A549 (cell line): ENCODE measurements around the gene HCFC2. TPM values are rescaled to one million over a fixed set of nuclear protein-coding genes. Genes with fewer than 3 reads are reported as not detected.

Source experiments
- ATAC-seq, 2 experiments: fragments of 200-7000 bp in 1 of 2; fragments of >200 bp in 1 of 2; cut with Nextera tagmentation in 1 of 2; cut with Tn5 transposase in 1 of 2; 3 replicates each; pipeline versions ENCODE4 v1.8.0 to v1.9.1; 2018 to 2020; ENCODE audit warnings: mild to moderate bottlenecking in 1 of 2, moderate library complexity in 1 of 2
- CTCF ChIA-PET: fragments of 300-600 bp; sonication (Branson Sonifier 250); formaldehyde crosslinking; extraction: SDS; loops from one replicate; lab custom pipeline; 2021; ENCODE audit warnings: antibody characterized with exemption, inconsistent platforms; lab: Yijun Ruan, JAX
- POLR2A ChIA-PET: fragments of 350-600 bp; formaldehyde crosslinking; extraction: SDS; loops from one replicate; lab custom pipeline; 2021; ENCODE audit warnings: antibody characterized with exemption, inconsistent platforms; lab: Yijun Ruan, JAX
- DNase-seq, 2 experiments: peaks; one replicate each; pipeline versions ENCODE4 v3.0.0 to v3.0.0-alpha.2; 2011 to 2016; ENCODE audit warnings: low read depth in 1 of 2, low spot score in 1 of 2
- FAIRE-seq: peaks from 2 replicates; lab custom pipeline; 2011; peaks lifted over from hg19 to GRCh38; lab: Jason Lieb, UNC
- H3K27ac ChIP-seq, 2 experiments: fragments of >200 bp; sonication (Bioruptor Twin); formaldehyde crosslinking; 3 replicates each; pipeline ENCODE4 v1.5.1; 2016 to 2017
- H3K4me1 ChIP-seq: fragments of >200 bp; sonication (Bioruptor Twin); formaldehyde crosslinking; 3 replicates; pipeline ENCODE4 v1.6.1; 2016
- H3K4me2 ChIP-seq: fragments of >200 bp; sonication (Bioruptor Twin); formaldehyde crosslinking; 3 replicates; pipeline ENCODE4 v1.6.1; 2016
- H3K4me3 ChIP-seq: fragments of >200 bp; sonication (Bioruptor Twin); formaldehyde crosslinking; 3 replicates; pipeline ENCODE4 v1.5.1; 2016
- H3K9me3 ChIP-seq: fragments of >200 bp; sonication (Bioruptor Twin); formaldehyde crosslinking; 3 replicates; pipeline ENCODE4 v1.6.1; 2016
- BCL3 ChIP-seq: fragments of >200 bp; sonication (Bioruptor Twin); formaldehyde crosslinking; IDR thresholded peaks from 3 replicates; pipeline ENCODE4 v1.6.1; 2016
- CBX8 ChIP-seq: fragments of 200-600 bp; sonication (generic); IDR thresholded peaks from 2 replicates; pipeline ENCODE4 v1.6.1; 2016
- E2F6 ChIP-seq: IDR thresholded peaks from 2 replicates; pipeline ENCODE4 v1.6.1; 2012; ENCODE audit warnings: low read depth, borderline replicate concordance
- EHF ChIP-seq: fragments of 250-450 bp; sonication (Bioruptor Pico); IDR thresholded peaks from 2 replicates; pipeline ENCODE4 v1.5.0; 2020; ENCODE audit warnings: mild to moderate bottlenecking
- FOSL2 ChIP-seq, 2 experiments: fragments of 450-650 bp in 1 of 2; fragments of >200 bp in 1 of 2; sonication (Bioruptor Twin) in 1 of 2; formaldehyde crosslinking; IDR thresholded peaks; 2 replicates each; pipeline versions ENCODE4 v1.5.0 to v1.6.1; 2016 to 2020; ENCODE audit warnings: mild to moderate bottlenecking in 1 of 2, moderate library complexity in 1 of 2
- GATA3 ChIP-seq: IDR thresholded peaks from 2 replicates; pipeline ENCODE4 v1.6.1; 2012; ENCODE audit warnings: borderline replicate concordance
- HDAC2 ChIP-seq: fragments of 200-600 bp; sonication (generic); IDR thresholded peaks from 2 replicates; pipeline ENCODE4 v1.6.1; 2016
- HOXA7 ChIP-seq: fragments of 250-450 bp; sonication (Bioruptor Pico); IDR thresholded peaks from 2 replicates; pipeline ENCODE4 v1.5.0; 2020; ENCODE audit warnings: mild to moderate bottlenecking, moderate library complexity
- HOXB13 ChIP-seq: fragments of 250-450 bp; sonication (Bioruptor Pico); IDR thresholded peaks from 2 replicates; pipeline ENCODE4 v1.5.0; 2020; ENCODE audit warnings: low read depth, mild to moderate bottlenecking, moderate library complexity
- JUN ChIP-seq, 2 experiments: fragments of >200 bp; sonication (Bioruptor Twin); formaldehyde crosslinking; IDR thresholded peaks; 2 replicates in 1 of 2; 3 replicates in 1 of 2; pipeline ENCODE4 v1.6.1; 2016 to 2017
- JUNB ChIP-seq: fragments of >200 bp; sonication (Bioruptor Twin); formaldehyde crosslinking; IDR thresholded peaks from 2 replicates; pipeline ENCODE4 v1.6.1; 2016
- KDM1A ChIP-seq: fragments of 200-600 bp; sonication (generic); IDR thresholded peaks from 2 replicates; pipeline ENCODE4 v1.6.1; 2016; ENCODE audit warnings: low read depth, mild to moderate bottlenecking
- KDM5A ChIP-seq: fragments of 200-600 bp; sonication (generic); IDR thresholded peaks from 2 replicates; pipeline ENCODE4 v1.6.1; 2016; ENCODE audit warnings: antibody characterized with exemption, mild to moderate bottlenecking
- MYC ChIP-seq: IDR thresholded peaks from 2 replicates; pipeline ENCODE4 v1.6.1; 2012; ENCODE audit warnings: mild to moderate bottlenecking, inconsistent platforms, low read length, improper control_type of control experiment, borderline replicate concordance
- NFE2L2 ChIP-seq: fragments of 150-350 bp; conservative IDR thresholded peaks from 2 replicates; pipeline ENCODE4 v1.6.1; 2014; ENCODE audit warnings: low read length
- NPAS2 ChIP-seq: fragments of 250-450 bp; sonication (Bioruptor Pico); IDR thresholded peaks from 2 replicates; pipeline ENCODE4 v1.8.0; 2022; ENCODE audit warnings: mild to moderate bottlenecking, moderate library complexity, borderline replicate concordance
- POLR2A ChIP-seq: IDR thresholded peaks from 2 replicates; pipeline ENCODE4 v1.6.1; 2012; ENCODE audit warnings: mild to moderate bottlenecking, low read length
- RAD21 ChIP-seq, 2 experiments: fragments of >200 bp in 1 of 2; sonication (Bioruptor Twin) in 1 of 2; formaldehyde crosslinking in 1 of 2; IDR thresholded peaks in 1 of 2; conservative IDR thresholded peaks in 1 of 2; 2 replicates in 1 of 2; 3 replicates in 1 of 2; pipeline ENCODE4 v1.6.1; 2012 to 2018; ENCODE audit warnings: inconsistent platforms in 1 of 2
- RARB ChIP-seq: fragments of 250-450 bp; sonication (Bioruptor Pico); IDR thresholded peaks from 2 replicates; pipeline ENCODE4 v1.8.0; 2021; ENCODE audit warnings: mild to moderate bottlenecking, moderate library complexity
- REST ChIP-seq: fragments of 200-600 bp; sonication (generic); IDR thresholded peaks from 2 replicates; pipeline ENCODE4 v1.6.1; 2016; ENCODE audit warnings: antibody characterized with exemption, mild to moderate bottlenecking, moderate library complexity
- TFCP2L1 ChIP-seq: fragments of 250-450 bp; sonication (Bioruptor Pico); IDR thresholded peaks from 2 replicates; pipeline ENCODE4 v1.5.0; 2021; ENCODE audit warnings: mild to moderate bottlenecking
- TP53 ChIP-seq: fragments of 250-450 bp; sonication (Bioruptor Pico); IDR thresholded peaks from 2 replicates; pipeline ENCODE4 v1.5.0; 2021; ENCODE audit warnings: mild to moderate bottlenecking, moderate library complexity
- ZNF302 ChIP-seq: fragments of 250-450 bp; sonication (Bioruptor Pico); IDR thresholded peaks from 2 replicates; pipeline ENCODE4 v1.9.0; 2021; ENCODE audit warnings: inconsistent platforms, mild to moderate bottlenecking, moderate library complexity
- WGBS: methylation state at CpG from one replicate; pipeline ENCODE4 v1.1.6; 2017; ENCODE audit errors: missing lambda C conversion rate; 5-methylcytosine and 5-hydroxymethylcytosine counted together
- polyA minus RNA-seq: library from RNA; depleted of rRNA, polyadenylated mRNA; stranded (reverse); fragments of >200 nt; gene quantifications from 2 replicates; pipeline ENCODE4 v1.2.3, GENCODE V29; 2011; rRNA and poly(A)+ RNA removed
- polyA plus RNA-seq, 4 experiments: library from polyadenylated mRNA; depleted of rRNA in 3 of 4; stranded (reverse); fragments of >200 nt; fragmentation: RNase III in 1 of 4; extraction: RNeasy Plus Mini Kit Qiagen cat#74134 plus additional on column Dnase treatment in 1 of 4; gene quantifications; 2 replicates in 3 of 4; 3 replicates in 1 of 4; pipeline ENCODE4 v1.2.3, GENCODE V29; 2011 to 2017
- TF ChIP-seq, protein P1 (sequence below): IDR thresholded peaks from 2 replicates; pipeline ENCODE4 v1.6.1; 2012
- TF ChIP-seq, protein P2 (sequence below): fragments of 250-450 bp; sonication (Bioruptor Pico); IDR thresholded peaks from 2 replicates; pipeline ENCODE4 v1.5.0; 2020; ENCODE audit warnings: low read depth, mild to moderate bottlenecking, moderate library complexity
- TF ChIP-seq, protein P3 (sequence below): IDR thresholded peaks from 2 replicates; pipeline ENCODE4 v1.6.1; 2012
- TF ChIP-seq, protein P4 (sequence below): fragments of 450-650 bp; IDR thresholded peaks from 2 replicates; pipeline ENCODE4 v1.6.1; 2014; ENCODE audit warnings: antibody characterized with exemption
- TF ChIP-seq, protein P5 (sequence below): fragments of 150-350 bp; IDR thresholded peaks from 2 replicates; pipeline ENCODE4 v1.6.1; 2014; ENCODE audit warnings: low read depth, mild to moderate bottlenecking, low read length

The HCFC2 gene
- polyA plus RNA-seq (2011; rRNA removed) (10.0 and 10.6 TPM in 2 replicates), polyA plus RNA-seq (2017; fragmentation: RNase III; extraction: RNeasy Plus Mini Kit Qiagen cat#74134 plus additional on column Dnase treatment) (5.0 to 5.8 TPM (median 5.0 TPM) in 3 replicates), polyA minus RNA-seq (4.8 and 5.3 TPM in 2 replicates)
- polyA plus RNA-seq (2012; cell fraction: cytosol; rRNA removed): 2.6 and 2.7 TPM in 2 replicates
- 1.8 and 2.0 TPM in 2 replicates for polyA plus RNA-seq (2012; cell fraction: nucleus; rRNA removed)

GRCh38 chr12:104064031-104064841 lies at the start of gene HCFC2:
Gene HCFC2, plus strand, starts transcription at chr12:104064531. Its CDS starts 30 bp downstream, at chr12:104064561.
- 4% methylated on average over 17 of the region's 74 CpGs for WGBS
- POLR2A ChIA-PET: interaction anchor here (1.0 to 3.3 kb wide), 5 partner anchors 74 to 223 kb away, joined by 3 to 30 read pairs (median 3); partner anchors contain the start of genes HSP90B1 and TDG
- DNase-seq (peak; percentile 82 to 97), ATAC-seq (peak; percentile 91 to 97), FAIRE-seq (no peak)
- CTCF ChIA-PET: interaction anchor here (1.0 to 1.5 kb wide), 5 partner anchors 11 to 293 kb away, joined by 3 to 6 read pairs (median 3); partner anchors contain the start of gene TDG
- Histone ChIP-seq H3K4me3 (peak within 1 kb of the TSS; percentile 77), H3K4me2 (peak within 1 kb of the TSS; percentile 96), H3K4me1 (peaks cover 13% of the 10 kb centered on the region), H3K27ac (peak within 1 kb of the TSS; percentile 78 to 91), H3K9me3 (no peaks in the 10 kb centered on the region)
- TF ChIP-seq KDM1A (0 out of 2 replicates have a peak, but pooled peaks have one; percentile 39), HOXB13 (no peak), FOSL2 (IDR thresholded peaks at IDR 0.05) (no peak), FOSL2 (CRISPR knock-in tag; IDR thresholded peaks at IDR 0.05) (peak; percentile 3; the same call in 1 of the 2 replicates), JUN (IDR thresholded peaks at IDR 0.05) (peak in 1 of 2 experiments; percentile 76; a peak in 2 of 5 replicates), RARB (CRISPR knock-in tag) (no peak), MYC (0 out of 2 replicates have a peak, but pooled peaks have one; percentile 32), REST (no peak), ZNF302 (no peak), GATA3 (peak; percentile 42; the same call in 1 of the 2 replicates), TP53 (CRISPR knock-in tag) (0 out of 2 replicates have a peak, but pooled peaks have one; percentile 37), HDAC2 (no peak), E2F6 (peak; percentile 42; the same call in 1 of the 2 replicates), CBX8 (no peak), JUNB (no peak), RAD21 (conservative IDR thresholded peaks at IDR 0.05 in 1 of 2, IDR thresholded peaks at IDR 0.05 in 1 of 2) (0 out of 5 replicates have a peak, but pooled peaks of 1 of the 2 experiments have one; percentile 15), BCL3 (peak; percentile 59; the same call in 2 of the 3 replicates), NPAS2 (CRISPR knock-in tag) (peak; percentile 48; the same call in 1 of the 2 replicates), EHF (no peak), HOXA7 (CRISPR knock-in tag) (no peak), TFCP2L1 (CRISPR knock-in tag) (no peak), KDM5A (peak; percentile 78), NFE2L2 (no peak), POLR2A (peak; percentile 81)
- TF ChIP-seq, protein P1, sequence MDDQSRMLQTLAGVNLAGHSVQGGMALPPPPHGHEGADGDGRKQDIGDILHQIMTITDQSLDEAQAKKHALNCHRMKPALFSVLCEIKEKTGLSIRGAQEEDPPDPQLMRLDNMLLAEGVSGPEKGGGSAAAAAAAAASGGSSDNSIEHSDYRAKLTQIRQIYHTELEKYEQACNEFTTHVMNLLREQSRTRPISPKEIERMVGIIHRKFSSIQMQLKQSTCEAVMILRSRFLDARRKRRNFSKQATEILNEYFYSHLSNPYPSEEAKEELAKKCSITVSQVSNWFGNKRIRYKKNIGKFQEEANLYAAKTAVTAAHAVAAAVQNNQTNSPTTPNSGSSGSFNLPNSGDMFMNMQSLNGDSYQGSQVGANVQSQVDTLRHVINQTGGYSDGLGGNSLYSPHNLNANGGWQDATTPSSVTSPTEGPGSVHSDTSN: peak; percentile 47; the same call in 1 of the 2 replicates
- TF ChIP-seq, protein P2, sequence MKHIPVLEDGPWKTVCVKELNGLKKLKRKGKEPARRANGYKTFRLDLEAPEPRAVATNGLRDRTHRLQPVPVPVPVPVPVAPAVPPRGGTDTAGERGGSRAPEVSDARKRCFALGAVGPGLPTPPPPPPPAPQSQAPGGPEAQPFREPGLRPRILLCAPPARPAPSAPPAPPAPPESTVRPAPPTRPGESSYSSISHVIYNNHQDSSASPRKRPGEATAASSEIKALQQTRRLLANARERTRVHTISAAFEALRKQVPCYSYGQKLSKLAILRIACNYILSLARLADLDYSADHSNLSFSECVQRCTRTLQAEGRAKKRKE: no peak
- TF ChIP-seq, protein P3, sequence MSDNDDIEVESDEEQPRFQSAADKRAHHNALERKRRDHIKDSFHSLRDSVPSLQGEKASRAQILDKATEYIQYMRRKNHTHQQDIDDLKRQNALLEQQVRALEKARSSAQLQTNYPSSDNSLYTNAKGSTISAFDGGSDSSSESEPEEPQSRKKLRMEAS: peak; percentile 87
- TF ChIP-seq, protein P4, sequence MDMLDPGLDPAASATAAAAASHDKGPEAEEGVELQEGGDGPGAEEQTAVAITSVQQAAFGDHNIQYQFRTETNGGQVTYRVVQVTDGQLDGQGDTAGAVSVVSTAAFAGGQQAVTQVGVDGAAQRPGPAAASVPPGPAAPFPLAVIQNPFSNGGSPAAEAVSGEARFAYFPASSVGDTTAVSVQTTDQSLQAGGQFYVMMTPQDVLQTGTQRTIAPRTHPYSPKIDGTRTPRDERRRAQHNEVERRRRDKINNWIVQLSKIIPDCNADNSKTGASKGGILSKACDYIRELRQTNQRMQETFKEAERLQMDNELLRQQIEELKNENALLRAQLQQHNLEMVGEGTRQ: peak; percentile 93
- TF ChIP-seq, protein P5, sequence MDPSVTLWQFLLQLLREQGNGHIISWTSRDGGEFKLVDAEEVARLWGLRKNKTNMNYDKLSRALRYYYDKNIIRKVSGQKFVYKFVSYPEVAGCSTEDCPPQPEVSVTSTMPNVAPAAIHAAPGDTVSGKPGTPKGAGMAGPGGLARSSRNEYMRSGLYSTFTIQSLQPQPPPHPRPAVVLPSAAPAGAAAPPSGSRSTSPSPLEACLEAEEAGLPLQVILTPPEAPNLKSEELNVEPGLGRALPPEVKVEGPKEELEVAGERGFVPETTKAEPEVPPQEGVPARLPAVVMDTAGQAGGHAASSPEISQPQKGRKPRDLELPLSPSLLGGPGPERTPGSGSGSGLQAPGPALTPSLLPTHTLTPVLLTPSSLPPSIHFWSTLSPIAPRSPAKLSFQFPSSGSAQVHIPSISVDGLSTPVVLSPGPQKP: no peak
